Neural progenitor cell (in vitro differentiated cells): Measurements from ENCODE around the gene LRRC51. TPM values are rescaled to one million over a fixed set of nuclear protein-coding genes. Genes with fewer than 3 reads are reported as not detected.

ENCODE experiments used
- DNase-seq: peaks from one replicate; pipeline ENCODE4 v3.0.0-alpha.2; 2016; ENCODE audit warnings: low spot score
- H2AFZ ChIP-seq: fragments of 200-600 bp; sonication (generic); replicated peaks from 2 replicates; pipeline ENCODE4 v1.6.1; 2016; ENCODE audit warnings: antibody characterized with exemption
- H3F3A ChIP-seq: fragments of 200-600 bp; sonication (generic); 2 replicates; pipeline ENCODE4 v1.6.1; 2016; ENCODE audit warnings: antibody characterized with exemption, low read depth
- H3K27ac ChIP-seq: fragments of 200-600 bp; sonication (generic); 2 replicates; pipeline ENCODE4 v1.5.1; 2016; ENCODE audit warnings: mild to moderate bottlenecking
- H3K27me3 ChIP-seq: fragments of 200-600 bp; sonication (generic); 2 replicates; pipeline ENCODE4 v1.6.1; 2016; ENCODE audit warnings: mild to moderate bottlenecking, moderate library complexity
- H3K36me3 ChIP-seq: fragments of 200-600 bp; sonication (generic); 2 replicates; pipeline ENCODE4 v1.5.1; 2016
- H3K4me1 ChIP-seq: fragments of 200-600 bp; sonication (generic); 2 replicates; pipeline ENCODE4 v1.6.1; 2016; ENCODE audit warnings: mixed run types
- H3K4me2 ChIP-seq: fragments of 200-600 bp; sonication (generic); 2 replicates; pipeline ENCODE4 v1.6.1; 2016
- H3K4me3 ChIP-seq: fragments of 200-600 bp; sonication (generic); 2 replicates; pipeline ENCODE4 v1.5.1; 2016
- H3K79me2 ChIP-seq: fragments of 200-600 bp; sonication (generic); 2 replicates; pipeline ENCODE4 v1.6.1; 2016; ENCODE audit warnings: low read depth
- H3K9ac ChIP-seq: fragments of 200-600 bp; sonication (generic); 2 replicates; pipeline ENCODE4 v1.6.1; 2016
- H3K9me3 ChIP-seq: fragments of 200-600 bp; sonication (generic); 2 replicates; pipeline ENCODE4 v1.5.1; 2016; ENCODE audit warnings: low read depth
- H4K20me1 ChIP-seq: fragments of 200-600 bp; sonication (generic); 2 replicates; pipeline ENCODE4 v1.6.1; 2016; ENCODE audit warnings: low read depth
- H3K27ac Mint-ChIP-seq: 3 replicates; pipeline ENCODE4 v1.8.0; 2021; ENCODE audit warnings: mixed read lengths
- H3K27me3 Mint-ChIP-seq: 2 replicates; pipeline ENCODE4 v1.8.0; 2022; ENCODE audit warnings: low read depth, mild to moderate bottlenecking, inconsistent platforms, moderate library complexity, mixed read lengths; ENCODE audit not compliant: insufficient read depth
- H3K36me3 Mint-ChIP-seq: 3 replicates; pipeline ENCODE4 v1.8.0; 2021; ENCODE audit warnings: mixed read lengths
- H3K4me1 Mint-ChIP-seq: 3 replicates; pipeline ENCODE4 v1.8.0; 2021; ENCODE audit warnings: mixed read lengths
- H3K4me3 Mint-ChIP-seq: 3 replicates; pipeline ENCODE4 v1.8.0; 2021; ENCODE audit warnings: mild to moderate bottlenecking, moderate library complexity, mixed read lengths
- H3K9me3 Mint-ChIP-seq: 3 replicates; pipeline ENCODE4 v1.8.0; 2020; ENCODE audit warnings: mixed read lengths
- CTCF ChIP-seq: fragments of 200-600 bp; sonication (generic); IDR thresholded peaks from 2 replicates; pipeline ENCODE4 v1.5.1; 2017; ENCODE audit warnings: antibody characterized with exemption, mild to moderate bottlenecking
- EZH2 ChIP-seq: fragments of 200-600 bp; sonication (generic); IDR thresholded peaks from 2 replicates; pipeline ENCODE4 v1.6.1; 2017; ENCODE audit warnings: antibody characterized with exemption, mild to moderate bottlenecking, moderate library complexity
- EZH2phosphoT487 ChIP-seq: fragments of 200-600 bp; sonication (generic); IDR thresholded peaks from 2 replicates; pipeline ENCODE4 v1.6.1; 2017; ENCODE audit warnings: antibody characterized with exemption
- total RNA-seq: library from RNA; depleted of rRNA; stranded (reverse); fragments of >200 nt; gene quantifications from 2 replicates; pipeline ENCODE4 v1.2.3, GENCODE V29; 2015; ENCODE audit warnings: low replicate concordance

LRRC51 gene
- total RNA-seq, 1 donor from 2014 or later: 10.5 TPM

DNA sequence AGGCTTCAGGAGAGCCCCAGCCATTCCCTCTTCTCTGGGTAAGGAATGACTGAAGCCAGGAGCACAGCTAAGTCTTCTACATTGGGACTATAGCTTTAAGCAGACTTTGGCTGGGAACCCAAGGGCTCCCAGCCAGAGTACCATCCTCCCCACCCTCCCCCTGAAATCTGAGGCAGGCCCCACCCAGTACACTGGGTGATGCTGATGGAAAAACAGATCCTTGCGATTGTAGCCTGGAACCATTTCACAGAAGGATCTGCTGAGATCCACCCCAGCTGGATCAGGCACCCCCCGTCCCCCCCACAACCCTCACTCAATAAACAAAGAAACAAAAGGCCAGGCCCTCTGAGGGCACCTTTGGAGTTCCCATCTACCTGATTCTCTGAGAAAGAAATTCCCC lies 42.2 kb upstream of the LRRC51 start:
- no peaks in the 10 kb centered on the region for H3K9me3 Mint-ChIP-seq
- Histone ChIP-seq H3K79me2 (peaks cover 87% of the 10 kb centered on the region), H4K20me1 (peaks cover 19% of the 10 kb centered on the region), H3K4me3 (peak overlapping the region; percentile 54), H3K9ac (no peak overlapping the region), H2AFZ (no peak overlapping the region), H3K4me2 (peak overlapping the region; percentile 78), H3K27me3 (no peaks in the 10 kb centered on the region), H3F3A (peaks cover 49% of the 10 kb centered on the region), H3K4me1 (peaks cover 47% of the 10 kb centered on the region), H3K27ac (peak overlapping the region; percentile 90), H3K36me3 (no peaks in the 10 kb centered on the region), H3K9me3 (no peaks in the 10 kb centered on the region)
- peaks cover 11% of the 10 kb centered on the region for H3K4me1 Mint-ChIP-seq
- no peak overlapping the region for H3K4me3 Mint-ChIP-seq
- H3K27me3 Mint-ChIP-seq: no peaks in the 10 kb centered on the region
- peaks cover 8% of the 10 kb centered on the region for H3K36me3 Mint-ChIP-seq
- no peak overlapping the region for H3K27ac Mint-ChIP-seq
- no peak for TF ChIP-seq EZH2
- TF ChIP-seq CTCF: no peak
- TF ChIP-seq EZH2phosphoT487: no peak
- DNase-seq: no peak

DNA sequence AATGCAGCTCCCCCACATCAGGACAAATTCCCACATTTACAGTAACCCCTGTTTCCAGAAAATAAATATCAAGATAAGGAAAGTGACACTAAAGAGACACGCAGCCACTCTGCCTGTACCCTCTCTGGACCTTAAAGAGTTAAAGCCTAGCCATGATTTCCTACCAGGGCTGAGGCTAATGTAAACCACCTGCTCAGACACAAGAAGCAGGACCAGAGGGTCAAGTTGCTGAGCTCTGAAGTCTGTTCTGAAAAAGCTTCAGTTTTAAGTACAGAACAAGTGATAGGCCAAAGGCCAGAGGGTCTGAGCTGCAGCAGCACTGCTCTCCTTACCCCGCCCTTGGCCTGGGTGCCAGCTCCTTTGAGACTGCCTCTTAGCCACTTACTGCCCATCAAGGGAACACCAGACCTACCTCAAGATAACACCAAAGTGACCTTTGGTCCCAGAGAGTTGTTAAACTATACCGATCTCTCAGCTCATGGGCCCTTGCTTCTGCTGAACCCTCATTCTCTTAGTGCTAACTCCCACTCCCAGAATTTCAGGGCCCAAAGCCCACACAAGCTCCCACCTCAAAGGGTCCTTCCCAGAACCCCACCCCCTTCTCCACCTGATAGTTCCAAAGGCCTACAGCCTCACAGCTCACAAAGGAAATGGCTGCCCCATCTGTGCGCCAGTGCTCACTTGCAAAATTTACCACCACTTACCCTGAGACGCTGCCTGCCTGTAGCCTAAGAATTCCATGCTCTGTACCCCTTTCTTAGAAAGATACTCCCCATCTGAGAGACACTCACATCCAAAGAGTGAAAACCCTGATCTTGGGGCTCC lies 41.4 kb upstream of the LRRC51 start:
- no peak overlapping the region for H2AFZ ChIP-seq
- peaks cover 19% of the 10 kb centered on the region for H4K20me1 ChIP-seq
- Mint-ChIP-seq H3K27ac (no peak overlapping the region), H3K4me3 (no peak overlapping the region), H3K9me3 (no peaks in the 10 kb centered on the region), H3K36me3 (peaks cover 8% of the 10 kb centered on the region), H3K27me3 (no peaks in the 10 kb centered on the region), H3K4me1 (peaks cover 13% of the 10 kb centered on the region)
- H3K36me3 ChIP-seq: no peaks in the 10 kb centered on the region
- peak overlapping the region; percentile 16 for H3K9ac ChIP-seq
- no peak for DNase-seq
- H3K79me2 ChIP-seq: peaks cover 87% of the 10 kb centered on the region
- H3K4me1 ChIP-seq: peaks cover 47% of the 10 kb centered on the region
- TF ChIP-seq EZH2: no peak
- no peak for TF ChIP-seq CTCF
- no peak for TF ChIP-seq EZH2phosphoT487
- H3F3A ChIP-seq: peaks cover 56% of the 10 kb centered on the region
- no peaks in the 10 kb centered on the region for H3K9me3 ChIP-seq
- H3K27ac ChIP-seq: peak overlapping the region; percentile 90
- H3K27me3 ChIP-seq: no peaks in the 10 kb centered on the region
- peak overlapping the region; percentile 54 for H3K4me3 ChIP-seq
- H3K4me2 ChIP-seq: peak overlapping the region; percentile 78

GRCh38 chr11:72039856-72040401 lies 40.7 kb upstream of the LRRC51 start:
- H3K27me3 Mint-ChIP-seq: no peaks in the 10 kb centered on the region
- no peaks in the 10 kb centered on the region for H3K9me3 ChIP-seq
- peak overlapping the region; percentile 54 for H3K4me3 ChIP-seq
- peaks cover 15% of the 10 kb centered on the region for H3K4me1 Mint-ChIP-seq
- H3K27ac ChIP-seq: peak overlapping the region; percentile 90
- H3K36me3 Mint-ChIP-seq: peaks cover 8% of the 10 kb centered on the region
- no peaks in the 10 kb centered on the region for H3K9me3 Mint-ChIP-seq
- peaks cover 56% of the 10 kb centered on the region for H3F3A ChIP-seq
- peaks cover 87% of the 10 kb centered on the region for H3K79me2 ChIP-seq
- peak overlapping the region; percentile 16 for H3K9ac ChIP-seq
- peak overlapping the region; percentile 78 for H3K4me2 ChIP-seq
- DNase-seq: no peak
- H3K36me3 ChIP-seq: no peaks in the 10 kb centered on the region
- no peak overlapping the region for H3K27ac Mint-ChIP-seq
- TF ChIP-seq EZH2phosphoT487 (no peak), EZH2 (no peak), CTCF (no peak)
- H2AFZ ChIP-seq: no peak overlapping the region
- peaks cover 19% of the 10 kb centered on the region for H4K20me1 ChIP-seq
- H3K4me3 Mint-ChIP-seq: no peak overlapping the region
- no peaks in the 10 kb centered on the region for H3K27me3 ChIP-seq
- peaks cover 47% of the 10 kb centered on the region for H3K4me1 ChIP-seq
